ENCODE data around the gene IL17D. TPM values are rescaled to one million over a fixed set of nuclear protein-coding genes. Genes with fewer than 3 reads are reported as not detected.
"Not testable (repeated sequence)": the region's sequence is repeated elsewhere in the genome, so short reads cannot be mapped to it uniquely, and the experiment has no call there.

The IL17D gene
- total RNA-seq, 4 donors from 2014 or later, result 1.7 to 21.4 (median 5.3) TPM

DNA sequence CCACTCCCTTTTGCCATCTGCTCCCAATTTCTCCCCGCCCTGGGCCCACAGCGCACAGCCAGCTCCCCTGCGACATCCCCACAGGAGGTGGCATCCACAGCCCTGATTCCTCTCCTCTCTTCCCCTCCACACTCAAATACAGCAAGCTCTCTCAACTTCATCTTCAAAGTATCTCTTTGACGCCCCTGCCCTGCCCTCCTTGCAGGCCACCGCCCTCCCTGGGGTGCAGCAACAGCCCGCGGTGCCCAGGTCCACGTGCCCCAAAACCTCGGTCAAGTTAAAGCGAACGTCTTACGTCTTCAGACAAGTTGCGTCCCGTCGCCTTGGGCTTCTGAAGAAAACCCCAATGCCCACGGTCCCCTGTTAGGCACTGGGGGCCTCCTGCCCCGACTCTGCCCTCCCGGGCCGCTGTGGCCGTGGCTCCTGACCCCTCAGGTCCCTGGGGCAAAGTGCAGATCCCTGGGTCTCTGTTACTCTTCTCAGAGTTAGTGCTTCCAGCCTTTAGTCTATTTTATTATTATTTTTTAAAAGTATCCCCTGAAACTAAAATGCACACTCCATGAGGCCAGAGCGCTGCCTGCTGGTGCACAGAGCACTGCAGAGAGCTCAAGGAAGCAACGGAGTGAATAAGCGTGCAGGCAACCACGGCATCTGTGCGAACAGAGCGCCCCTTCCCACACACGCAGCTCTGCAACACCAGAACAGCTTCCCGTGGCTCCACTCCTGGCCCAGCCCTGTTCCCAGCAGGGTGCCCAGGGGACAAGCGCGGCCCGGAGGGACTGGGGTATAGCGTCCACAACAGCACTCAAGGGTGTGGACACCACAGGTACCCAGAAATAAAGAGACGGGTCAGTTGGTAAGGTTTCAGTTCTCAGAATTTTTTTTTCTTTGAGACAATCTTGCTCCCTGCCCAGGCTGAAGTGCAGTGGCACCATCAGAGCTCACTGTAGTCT, 26.4 kb downstream of the IL17D start:
- Histone ChIP-seq H3K9me3 (no peaks in the 10 kb centered on the region), H3K27ac (no peak overlapping the region), H3K4me1 (peaks cover 0 to 5% (median 0%) of the 10 kb centered on the region in 4 donors), H3K4me3 (no peak overlapping the region), H3K27me3 (no peaks in the 10 kb centered on the region), H3K36me3 (peaks cover 0 to 41% (median 0%) of the 10 kb centered on the region in 3 donors)
- no peak for DNase-seq (ENCODE audit: low spot score in 2 of 2)
- no peak for TF ChIP-seq POLR2A (IDR thresholded peaks at IDR 0.05)
- WGBS, 2 donors, result 96 to 97% methylated on average over 33 of the region's 33 CpGs

DNA sequence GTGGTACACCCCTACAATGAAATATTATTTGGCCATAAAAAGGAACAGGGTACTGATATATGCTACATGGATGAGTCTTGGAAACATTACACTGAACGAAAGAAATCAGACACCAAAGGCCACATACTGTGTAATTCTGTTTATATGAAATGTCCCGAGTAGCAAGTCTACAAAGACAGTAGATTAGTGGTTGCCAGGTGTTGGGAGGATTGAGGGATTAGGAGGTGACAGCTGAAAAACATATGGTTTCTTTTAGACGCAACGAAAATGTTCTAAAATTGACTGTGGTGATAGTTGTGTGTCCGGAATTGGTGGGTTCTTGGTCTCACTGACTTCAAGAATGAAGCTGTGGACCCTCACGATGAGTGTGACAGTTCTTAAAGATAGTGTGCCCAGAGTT, 35.1 kb downstream of the IL17D start:
- 91 to 93% methylated on average over 6 of the region's 6 CpGs for WGBS, 2 donors

DNA sequence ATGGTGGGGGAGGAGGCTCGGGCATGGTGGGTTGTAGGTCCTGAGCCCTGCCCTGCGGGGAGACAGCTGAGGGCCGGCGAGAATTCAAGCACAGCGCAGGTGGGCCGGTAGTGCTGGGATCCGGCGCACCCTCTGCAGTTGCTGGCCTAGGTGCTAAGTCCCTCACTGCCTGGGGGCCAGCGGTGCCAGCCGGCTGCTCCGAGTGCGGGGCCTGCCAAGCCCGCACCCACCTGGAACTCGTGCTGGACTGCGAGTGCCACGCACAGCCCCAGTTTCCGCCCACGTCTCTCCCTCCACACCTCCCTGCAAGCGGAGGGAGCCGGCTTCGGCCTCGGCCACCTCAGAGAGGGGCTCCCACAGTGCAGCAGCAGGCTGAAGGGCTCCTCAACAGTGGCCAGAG, 36.5 kb downstream of the IL17D start:
- no peak for DNase-seq (ENCODE audit: low spot score in 2 of 2)
- Histone ChIP-seq H3K36me3 (peaks cover 0 to 35% (median 0%) of the 10 kb centered on the region in 3 donors), H3K4me1 (no peaks in the 10 kb centered on the region), H3K4me3 (no peak overlapping the region), H3K9me3 (peaks cover 0 to 17% (median 0%) of the 10 kb centered on the region in 4 donors), H3K27me3 (no peaks in the 10 kb centered on the region), H3K27ac (no peak overlapping the region)
- no peak for TF ChIP-seq POLR2A (IDR thresholded peaks at IDR 0.05)
- TF ChIP-seq EP300 (IDR thresholded peaks at IDR 0.05), result no peak
- TF ChIP-seq, protein P1, sequence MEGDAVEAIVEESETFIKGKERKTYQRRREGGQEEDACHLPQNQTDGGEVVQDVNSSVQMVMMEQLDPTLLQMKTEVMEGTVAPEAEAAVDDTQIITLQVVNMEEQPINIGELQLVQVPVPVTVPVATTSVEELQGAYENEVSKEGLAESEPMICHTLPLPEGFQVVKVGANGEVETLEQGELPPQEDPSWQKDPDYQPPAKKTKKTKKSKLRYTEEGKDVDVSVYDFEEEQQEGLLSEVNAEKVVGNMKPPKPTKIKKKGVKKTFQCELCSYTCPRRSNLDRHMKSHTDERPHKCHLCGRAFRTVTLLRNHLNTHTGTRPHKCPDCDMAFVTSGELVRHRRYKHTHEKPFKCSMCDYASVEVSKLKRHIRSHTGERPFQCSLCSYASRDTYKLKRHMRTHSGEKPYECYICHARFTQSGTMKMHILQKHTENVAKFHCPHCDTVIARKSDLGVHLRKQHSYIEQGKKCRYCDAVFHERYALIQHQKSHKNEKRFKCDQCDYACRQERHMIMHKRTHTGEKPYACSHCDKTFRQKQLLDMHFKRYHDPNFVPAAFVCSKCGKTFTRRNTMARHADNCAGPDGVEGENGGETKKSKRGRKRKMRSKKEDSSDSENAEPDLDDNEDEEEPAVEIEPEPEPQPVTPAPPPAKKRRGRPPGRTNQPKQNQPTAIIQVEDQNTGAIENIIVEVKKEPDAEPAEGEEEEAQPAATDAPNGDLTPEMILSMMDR (IDR thresholded peaks at IDR 0.05), result no peak
- 97 to 99% methylated on average over 22 of the region's 22 CpGs for WGBS, 2 donors

More for the DNA sequence above, 35.1 kb downstream of the IL17D start:
- Histone ChIP-seq H3K27me3 (no peaks in the 10 kb centered on the region), H3K27ac (no peak overlapping the region), H3K9me3 (peaks cover 0 to 17% (median 0%) of the 10 kb centered on the region in 4 donors), H3K36me3 (peaks cover 0 to 43% (median 0%) of the 10 kb centered on the region in 3 donors), H3K4me1 (no peaks in the 10 kb centered on the region), H3K4me3 (no peak overlapping the region)
- TF ChIP-seq, protein P1 (IDR thresholded peaks at IDR 0.05), result no peak
- TF ChIP-seq POLR2A (IDR thresholded peaks at IDR 0.05), result no peak
- TF ChIP-seq EP300 (IDR thresholded peaks at IDR 0.05), result no peak
- no peak for DNase-seq (ENCODE audit: low spot score in 2 of 2)

DNA sequence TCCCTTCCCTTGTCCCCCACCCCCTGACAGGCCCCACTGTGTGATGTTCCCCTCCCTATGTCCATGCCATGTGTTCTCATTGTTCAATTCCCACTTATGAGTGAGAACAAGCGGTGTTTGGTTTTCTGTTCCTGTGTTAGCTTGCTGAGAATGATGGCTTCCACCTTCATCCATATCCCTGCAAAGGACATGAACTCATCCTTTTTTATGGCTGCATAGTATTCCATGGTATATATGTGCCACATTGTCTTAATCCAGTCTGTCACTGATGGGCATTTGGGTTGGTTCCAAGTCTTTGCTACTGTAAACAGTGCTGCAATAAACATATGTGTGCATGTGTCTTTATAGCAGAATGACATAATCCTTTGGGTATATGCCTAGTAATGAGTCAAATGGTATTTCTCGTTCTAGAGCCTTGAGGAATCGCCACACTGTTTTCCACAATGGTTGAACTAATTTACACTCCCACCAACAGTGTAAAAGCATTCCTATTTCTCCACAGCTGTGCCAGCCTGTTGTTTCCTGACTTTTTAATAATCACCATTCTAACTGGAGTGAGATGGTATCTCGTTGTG, 40.4 kb downstream of the IL17D start:
- 96 to 99% methylated on average over 4 of the region's 4 CpGs for WGBS, 2 donors
- H3K36me3 ChIP-seq, result peaks cover 0 to 51% (median 0%) of the 10 kb centered on the region in 3 donors
- not testable (repeated sequence) for H3K27me3 ChIP-seq; H3K27ac ChIP-seq; H3K4me3 ChIP-seq; DNase-seq (ENCODE audit: low spot score in 2 of 2); H3K4me1 ChIP-seq
- peaks cover 0 to 29% (median 0%) of the 10 kb centered on the region in 4 donors for H3K9me3 ChIP-seq

DNA sequence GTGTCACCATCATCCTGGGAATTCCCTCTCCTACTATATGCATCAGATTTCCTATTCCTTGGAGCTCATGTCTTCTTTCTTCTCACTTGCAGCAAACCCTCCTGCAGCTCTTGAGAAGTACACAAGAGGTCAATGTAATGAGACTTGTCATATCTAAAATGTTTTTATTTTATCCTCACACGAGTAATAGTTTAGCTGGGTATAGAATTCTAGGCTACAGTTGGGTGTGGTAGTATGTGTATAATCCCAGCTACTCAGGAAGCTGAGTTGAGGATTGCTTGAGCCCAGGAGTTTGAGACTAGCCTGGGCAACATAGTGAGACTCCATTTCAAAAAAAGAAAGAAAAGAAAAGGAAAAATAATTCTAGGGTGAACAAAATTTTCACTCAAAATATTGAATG, 45.9 kb downstream of the IL17D start:
- 92 to 100% methylated on average over 1 of the region's 1 CpG for WGBS, 2 donors
- TF ChIP-seq, protein P1 (IDR thresholded peaks at IDR 0.05), result no peak
- no peak for TF ChIP-seq EP300 (IDR thresholded peaks at IDR 0.05)
- no peak for TF ChIP-seq POLR2A (IDR thresholded peaks at IDR 0.05)
- DNase-seq (ENCODE audit: low spot score in 2 of 2), result no peak
- no peaks in the 10 kb centered on the region for H3K27me3 ChIP-seq
- no peaks in the 10 kb centered on the region for H3K4me1 ChIP-seq
- no peak overlapping the region for H3K27ac ChIP-seq
- H3K36me3 ChIP-seq, result peaks cover 0 to 51% (median 0%) of the 10 kb centered on the region in 3 donors
- no peak overlapping the region for H3K4me3 ChIP-seq
- H3K9me3 ChIP-seq, result peaks cover 0 to 40% (median 15%) of the 10 kb centered on the region in 4 donors

DNA sequence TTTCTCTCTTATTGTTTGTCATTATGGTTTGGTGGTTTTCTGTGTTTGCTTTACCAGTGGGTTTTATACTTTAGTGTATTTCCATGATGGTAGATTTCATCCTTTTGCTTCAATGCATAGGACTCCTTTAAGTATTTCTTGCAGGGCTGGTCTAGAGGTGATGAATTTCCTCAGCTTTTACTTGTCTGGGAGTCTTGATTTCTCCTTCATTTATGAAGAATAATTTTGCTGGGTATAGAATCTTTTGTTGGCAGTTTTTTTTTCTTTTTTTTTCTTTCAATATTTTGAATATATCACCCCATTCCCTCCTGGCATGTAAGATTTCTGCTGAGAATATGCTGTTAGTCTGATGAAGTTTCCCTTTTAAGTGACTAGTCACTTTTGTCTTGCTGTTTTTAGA, 50.5 kb downstream of the IL17D start:
- Histone ChIP-seq H3K9me3 (peaks cover 0 to 35% (median 15%) of the 10 kb centered on the region in 4 donors), H3K36me3 (peaks cover 0 to 48% (median 0%) of the 10 kb centered on the region in 3 donors), H3K4me3 (no peak overlapping the region), H3K27ac (no peak overlapping the region), H3K4me1 (no peaks in the 10 kb centered on the region), H3K27me3 (no peaks in the 10 kb centered on the region)
- DNase-seq (ENCODE audit: low spot score in 2 of 2), result no peak
- TF ChIP-seq POLR2A (IDR thresholded peaks at IDR 0.05) (no peak), EP300 (IDR thresholded peaks at IDR 0.05) (no peak)
- TF ChIP-seq, protein P1 (IDR thresholded peaks at IDR 0.05), result no peak

Measured in tibial nerve (tissue), 4 donors.